Right renal pelvis (tissue), 4 donors: ENCODE data around the gene TMEM151B. TPM values are rescaled to one million over a fixed set of nuclear protein-coding genes. Genes with fewer than 3 reads are reported as not detected.

Experiments used
- DNase-seq, 4 donors: peaks; one replicate each; pipeline ENCODE4 v3.0.0-alpha.2; 2013; ENCODE audit warnings: low read depth in 4 of 4, low spot score in 3 of 4, missing footprints in 1 of 4
- polyA plus RNA-seq, 4 donors: library from polyadenylated mRNA; unstranded; fragments of 120-200 nt; gene quantifications; one replicate each; pipeline ENCODE4 v1.2.1, GENCODE V29; 2013; ENCODE audit not compliant: insufficient read length in 4 of 4

The TMEM151B gene
- polyA plus RNA-seq, 4 donors: 0.42 to 0.84 (median 0.64) TPM

DNA sequence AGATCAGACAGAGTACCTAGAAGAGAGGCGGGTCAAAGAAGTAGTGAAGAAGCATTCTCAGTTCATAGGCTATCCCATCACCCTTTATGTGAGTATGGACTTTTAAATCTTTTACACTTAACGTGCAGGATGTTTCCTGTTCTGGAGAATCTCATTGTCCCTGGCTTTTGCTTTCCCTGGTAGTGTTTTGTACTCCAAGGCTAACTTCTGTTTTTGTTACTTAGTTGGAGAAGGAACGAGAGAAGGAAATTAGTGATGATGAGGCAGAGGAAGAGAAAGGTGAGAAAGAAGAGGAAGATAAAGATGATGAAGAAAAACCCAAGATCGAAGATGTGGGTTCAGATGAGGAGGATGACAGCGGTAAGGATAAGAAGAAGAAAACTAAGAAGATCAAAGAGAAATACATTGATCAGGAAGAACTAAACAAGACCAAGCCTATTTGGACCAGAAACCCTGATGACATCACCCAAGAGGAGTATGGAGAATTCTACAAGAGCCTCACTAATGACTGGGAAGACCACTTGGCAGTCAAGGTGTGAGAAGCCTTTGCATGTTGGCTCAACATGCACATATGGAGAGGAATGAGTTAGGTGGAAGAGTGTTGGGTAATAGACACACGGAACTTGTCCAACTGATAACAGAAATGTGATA lies 20.1 kb upstream of the TMEM151B start:
- no peak for DNase-seq

DNA sequence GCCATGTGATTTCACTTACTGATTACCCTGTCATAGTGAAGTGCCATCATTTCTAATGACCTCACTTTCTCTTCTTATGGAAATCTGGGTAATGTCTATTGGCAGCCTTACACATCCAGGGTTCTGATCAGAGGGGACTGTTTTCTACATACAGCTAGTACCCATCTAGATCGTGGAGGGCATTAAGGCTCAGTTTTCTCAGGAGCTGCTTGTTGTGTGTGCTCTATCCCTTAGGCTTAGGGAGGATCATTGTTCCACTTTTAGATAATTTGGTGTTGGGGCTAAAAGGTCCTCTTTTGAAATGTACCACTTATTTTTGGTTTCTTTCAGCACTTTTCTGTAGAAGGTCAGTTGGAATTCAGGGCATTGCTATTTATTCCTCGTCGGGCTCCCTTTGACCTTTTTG lies 19.5 kb upstream of the TMEM151B start:
- no peak for DNase-seq

DNA sequence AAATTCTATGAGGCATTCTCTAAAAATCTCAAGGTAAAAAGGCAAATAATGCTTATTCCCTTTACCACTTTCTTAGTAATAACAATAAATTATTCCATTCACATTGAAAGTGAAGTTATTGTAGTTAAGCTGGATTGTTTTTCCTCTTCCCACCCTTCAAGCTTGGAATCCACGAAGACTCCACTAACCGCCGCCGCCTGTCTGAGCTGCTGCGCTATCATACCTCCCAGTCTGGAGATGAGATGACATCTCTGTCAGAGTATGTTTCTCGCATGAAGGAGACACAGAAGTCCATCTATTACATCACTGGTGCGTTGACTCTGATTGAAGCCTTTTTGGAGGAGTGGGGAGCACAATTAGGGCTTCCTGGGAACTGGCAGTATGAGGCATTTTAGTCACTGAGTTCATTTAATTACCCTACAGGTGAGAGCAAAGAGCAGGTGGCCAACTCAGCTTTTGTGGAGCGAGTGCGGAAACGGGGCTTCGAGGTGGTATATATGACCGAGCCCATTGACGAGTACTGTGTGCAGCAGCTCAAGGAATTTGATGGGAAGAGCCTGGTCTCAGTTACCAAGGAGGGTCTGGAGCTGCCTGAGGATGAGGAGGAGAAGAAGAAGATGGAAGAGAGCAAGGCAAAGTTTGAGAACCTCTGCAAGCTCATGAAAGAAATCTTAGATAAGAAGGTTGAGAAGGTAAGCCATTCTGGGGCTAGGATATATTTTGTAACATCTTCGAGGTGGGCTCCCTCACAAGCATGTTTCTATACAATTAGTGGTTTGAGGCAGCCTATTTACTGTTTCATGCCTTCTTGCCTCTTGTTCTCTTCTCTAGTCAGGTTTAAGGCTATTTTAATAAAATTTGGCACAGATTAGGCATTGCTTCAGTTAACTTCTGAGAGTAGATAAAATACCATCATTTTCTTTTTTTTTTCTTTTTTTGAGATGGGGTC lies 18.4 kb upstream of the TMEM151B start:
- DNase-seq: no peak

DNA sequence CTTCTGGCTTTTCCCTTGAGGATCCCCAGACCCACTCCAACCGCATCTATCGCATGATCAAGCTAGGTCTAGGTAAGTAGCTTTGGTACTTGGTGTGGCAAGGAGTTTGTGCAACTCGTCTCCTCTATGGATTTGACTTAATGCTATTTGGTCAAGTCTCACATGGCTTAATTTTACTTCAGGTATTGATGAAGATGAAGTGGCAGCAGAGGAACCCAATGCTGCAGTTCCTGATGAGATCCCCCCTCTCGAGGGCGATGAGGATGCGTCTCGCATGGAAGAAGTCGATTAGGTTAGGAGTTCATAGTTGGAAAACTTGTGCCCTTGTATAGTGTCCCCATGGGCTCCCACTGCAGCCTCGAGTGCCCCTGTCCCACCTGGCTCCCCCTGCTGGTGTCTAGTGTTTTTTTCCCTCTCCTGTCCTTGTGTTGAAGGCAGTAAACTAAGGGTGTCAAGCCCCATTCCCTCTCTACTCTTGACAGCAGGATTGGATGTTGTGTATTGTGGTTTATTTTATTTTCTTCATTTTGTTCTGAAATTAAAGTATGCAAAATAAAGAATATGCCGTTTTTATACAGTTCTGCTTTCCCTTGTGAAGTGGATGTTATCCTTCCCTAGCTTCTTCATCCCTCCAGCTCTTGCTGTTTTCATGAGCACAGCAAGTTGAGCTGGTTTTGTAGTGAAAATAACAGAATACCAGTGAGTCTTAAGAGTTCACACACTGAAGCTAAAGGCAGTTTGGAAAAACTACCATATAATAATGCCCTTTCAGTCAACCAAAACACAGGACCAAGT lies 16.7 kb upstream of the TMEM151B start:
- no peak for DNase-seq

DNA sequence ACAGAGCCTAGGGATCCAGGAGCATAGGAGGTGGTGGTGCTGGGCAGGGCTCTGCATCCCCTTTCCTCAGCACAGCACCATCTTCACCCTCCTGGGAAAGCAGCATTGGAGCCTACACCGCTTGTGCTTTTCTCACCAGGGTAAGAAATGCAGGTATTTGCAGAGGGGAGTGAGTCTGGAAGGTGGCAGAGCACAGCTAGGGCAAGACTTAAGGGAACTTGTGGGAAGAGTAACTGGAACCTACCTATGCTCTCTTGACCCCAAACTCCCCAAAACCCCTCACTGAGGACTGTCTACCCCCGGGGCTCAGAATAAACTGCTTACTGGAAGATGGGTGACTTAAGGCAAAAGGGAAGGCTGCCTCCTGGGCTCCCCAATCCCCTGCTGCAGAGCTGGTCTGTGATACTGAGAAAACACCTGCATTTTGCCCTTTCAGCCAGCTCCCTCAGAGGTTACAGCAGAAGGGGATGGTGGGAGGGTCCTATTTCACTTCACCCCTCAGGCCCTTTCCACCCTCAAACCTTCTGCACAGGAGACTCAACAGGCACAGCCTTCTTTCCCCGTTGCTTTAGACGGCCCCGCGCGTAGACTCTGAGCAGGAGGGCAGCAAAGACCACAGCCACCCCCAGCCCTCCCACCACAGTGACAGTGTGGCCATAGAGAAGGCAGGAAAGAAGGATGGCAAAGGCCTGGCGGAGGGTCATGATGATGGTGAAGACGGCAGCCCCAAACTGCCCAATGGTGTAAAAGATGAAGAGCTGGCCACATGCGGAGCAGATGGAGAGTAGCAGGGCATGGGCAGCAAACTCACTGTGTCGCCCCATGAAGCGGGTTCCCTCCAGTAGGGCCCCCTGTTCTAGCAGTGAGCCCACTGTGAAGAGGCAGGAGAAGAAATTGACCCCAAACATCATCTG lies 15.8 kb upstream of the TMEM151B start:
- no peak for DNase-seq

DNA sequence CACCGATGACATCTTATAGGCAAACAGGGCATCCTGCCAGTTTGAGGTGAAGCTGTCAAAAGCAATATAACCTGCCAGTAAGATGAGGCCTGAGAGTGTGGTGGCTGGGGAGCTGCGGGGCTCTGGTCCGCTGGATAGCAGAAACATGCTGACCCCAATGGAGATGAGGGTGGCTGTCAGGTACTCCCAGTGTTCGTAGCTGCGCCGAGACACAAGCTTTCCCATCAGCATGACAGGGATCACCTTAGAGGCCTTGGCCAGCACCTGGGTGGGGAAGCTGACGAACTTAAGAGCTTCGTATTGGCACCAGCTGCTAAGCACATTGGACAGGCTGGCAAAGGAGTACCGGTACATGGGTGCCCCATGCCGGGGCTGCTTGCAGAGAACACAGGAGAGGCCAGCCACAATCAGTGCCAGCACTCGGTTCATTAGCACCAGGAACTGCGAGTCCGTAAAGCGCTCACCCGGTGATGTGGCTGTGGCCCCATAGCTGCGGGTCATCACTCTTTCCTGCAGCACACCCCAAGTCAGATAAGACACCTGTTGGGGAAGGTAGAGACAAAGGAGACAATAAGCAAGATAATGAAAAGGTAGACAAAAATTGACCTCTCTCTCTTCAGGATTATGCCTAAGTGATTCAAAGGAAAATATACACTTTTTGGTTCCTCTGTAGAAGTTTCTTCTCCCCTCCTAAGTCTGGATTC lies 15.0 kb upstream of the TMEM151B start:
- no peak for DNase-seq

DNA sequence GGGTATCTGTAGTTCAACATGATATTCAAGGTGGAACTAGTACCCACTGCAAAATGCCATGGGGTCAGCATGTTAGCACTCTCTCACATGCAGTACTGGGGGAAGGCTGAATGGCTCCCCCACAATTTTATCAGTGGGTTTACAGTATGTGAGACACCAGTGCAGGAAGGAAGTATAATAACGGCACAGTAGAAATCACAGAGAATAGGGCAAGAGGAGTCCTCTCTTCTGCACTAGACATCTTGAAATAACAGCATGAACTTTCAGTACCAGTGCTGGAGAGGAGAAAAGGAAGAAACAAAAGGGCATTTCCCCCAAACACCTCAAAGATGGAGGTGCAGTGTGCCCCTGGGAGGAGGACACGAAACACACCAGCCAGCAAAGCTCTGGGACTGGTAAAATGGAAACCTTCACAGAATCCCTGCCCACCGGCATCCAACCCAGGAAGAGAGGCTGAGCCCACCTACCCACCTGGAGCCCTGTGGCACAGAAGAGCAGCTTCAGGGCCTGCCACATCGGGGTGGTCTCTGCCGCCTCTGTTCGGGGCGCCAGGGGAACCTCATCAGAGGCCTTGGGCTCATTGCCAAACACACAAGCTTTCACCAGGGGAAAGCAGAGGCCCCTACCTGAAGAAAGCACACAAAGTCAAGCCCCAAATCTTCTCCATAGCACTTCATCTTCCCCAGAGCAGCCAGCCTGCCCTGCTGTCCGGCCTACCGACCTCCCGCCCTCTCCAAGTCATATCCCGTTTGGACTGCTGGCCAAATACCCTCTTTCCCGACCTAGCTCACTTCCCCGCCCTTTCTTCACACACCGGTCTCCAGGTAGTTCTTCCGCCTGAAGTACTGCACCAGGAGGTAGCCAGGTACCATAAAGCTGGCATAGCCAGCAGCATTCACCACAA lies 14.1 kb upstream of the TMEM151B start:
- no peak for DNase-seq

DNA sequence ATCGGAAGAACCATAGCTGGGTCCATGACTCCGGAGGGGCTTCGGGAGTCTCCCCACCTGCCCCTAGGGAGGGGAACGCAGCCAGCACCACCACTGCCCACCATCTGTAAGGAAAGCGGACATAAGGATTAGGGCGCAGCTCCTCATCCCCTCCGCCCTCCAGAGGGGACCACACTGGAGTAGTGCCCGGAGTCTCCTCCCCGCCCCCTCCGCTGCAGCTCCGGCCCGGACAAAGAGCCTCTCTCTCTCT lies 13.6 kb upstream of the TMEM151B start:
- no peak for DNase-seq

DNA sequence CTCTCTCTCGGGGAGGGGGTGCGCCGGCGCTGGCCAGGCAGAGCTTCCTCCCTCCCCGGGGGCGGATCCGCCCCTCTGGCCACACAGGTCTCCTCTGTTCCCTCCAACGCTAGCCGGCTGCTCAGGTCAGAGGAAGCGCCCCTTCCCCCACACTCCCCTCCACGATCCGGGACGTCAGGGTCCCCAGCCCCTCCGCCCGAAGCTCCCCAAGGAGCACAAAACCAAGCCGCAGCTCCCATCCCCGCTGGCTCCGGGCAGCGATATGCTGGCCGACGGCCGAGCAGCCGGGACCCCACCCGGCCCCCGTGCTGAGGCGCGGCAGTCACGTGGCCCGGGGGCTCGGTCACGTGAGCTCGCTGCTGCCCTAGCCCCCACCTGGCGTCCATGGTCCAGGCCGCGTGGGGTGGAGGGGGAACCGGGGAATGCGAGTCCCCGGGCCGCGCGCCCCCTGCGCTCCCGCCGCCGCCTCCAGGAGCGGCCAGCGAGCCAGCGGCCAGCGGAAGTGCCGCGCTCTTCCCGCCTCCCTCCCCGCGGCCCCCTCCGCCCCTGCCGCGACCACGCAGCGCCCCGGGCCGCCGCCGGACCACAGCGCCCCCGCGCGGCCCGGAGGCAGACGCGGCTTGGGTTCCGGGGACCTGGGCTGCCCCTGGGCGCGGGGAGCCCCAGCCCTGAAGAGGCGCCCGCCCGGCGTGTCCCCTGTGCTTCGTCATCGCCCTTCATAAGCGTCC lies 13.1 kb upstream of the TMEM151B start, which contains the start of gene SLC35B2:
Gene SLC35B2 (minus strand): TSS at position 504 of the 728 bp plus-strand sequence. CDS start 118 bp downstream, at position 386.
- no peak for DNase-seq

DNA sequence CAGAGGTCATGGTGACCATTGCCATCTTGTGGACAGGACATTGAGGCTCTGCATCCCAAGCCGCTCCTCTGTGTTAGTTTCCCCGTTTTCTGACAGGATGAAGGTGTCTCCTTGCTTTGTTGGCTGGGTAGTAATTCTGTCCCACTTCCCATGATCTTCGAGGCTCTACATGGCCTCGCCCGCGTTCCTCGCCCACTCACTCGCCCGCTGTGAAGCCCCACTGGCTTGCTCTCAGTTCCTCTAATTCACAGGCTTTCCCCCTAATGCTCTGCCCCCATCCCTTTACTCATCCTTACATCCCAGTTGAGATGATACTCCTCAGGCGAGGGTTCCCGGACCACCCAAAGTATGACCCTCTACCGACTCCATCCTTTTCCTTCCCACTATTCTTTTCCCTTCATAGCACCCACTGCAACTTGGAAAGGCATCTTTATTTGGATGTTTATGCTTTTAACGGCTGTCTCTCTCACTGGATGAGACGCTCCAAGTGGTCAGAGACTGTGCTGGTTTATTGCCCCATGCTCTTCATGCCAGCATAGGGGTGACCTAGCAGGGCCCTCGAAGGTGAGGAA lies 12.4 kb upstream of the TMEM151B start:
- DNase-seq: no peak

DNA sequence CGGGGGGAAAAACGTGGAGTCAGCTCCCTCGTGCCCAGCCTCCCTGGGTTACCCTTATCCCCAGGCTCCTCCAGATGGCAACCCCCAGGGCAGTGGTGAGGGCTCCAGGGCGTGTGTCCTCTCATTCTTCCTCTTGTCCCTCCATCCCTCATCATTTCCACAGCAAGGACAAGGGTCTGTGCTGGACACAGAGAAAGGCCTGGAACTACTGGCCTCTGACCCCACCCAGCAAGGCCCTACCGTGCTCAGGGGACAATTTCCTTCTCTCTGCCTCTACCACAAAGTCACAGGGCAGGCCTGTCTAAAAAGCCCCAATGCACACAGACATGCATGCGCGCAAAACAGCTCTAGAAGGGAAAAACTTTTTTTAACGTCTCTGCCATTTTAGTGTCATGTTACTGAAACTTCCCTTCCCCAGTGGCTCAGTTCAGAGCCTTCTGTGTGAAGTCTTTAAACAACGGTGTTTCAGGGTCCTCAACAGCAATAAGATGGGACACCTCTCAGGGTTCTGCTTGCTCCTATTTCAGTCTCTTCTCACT lies 11.9 kb upstream of the TMEM151B start:
- no peak for DNase-seq

DNA sequence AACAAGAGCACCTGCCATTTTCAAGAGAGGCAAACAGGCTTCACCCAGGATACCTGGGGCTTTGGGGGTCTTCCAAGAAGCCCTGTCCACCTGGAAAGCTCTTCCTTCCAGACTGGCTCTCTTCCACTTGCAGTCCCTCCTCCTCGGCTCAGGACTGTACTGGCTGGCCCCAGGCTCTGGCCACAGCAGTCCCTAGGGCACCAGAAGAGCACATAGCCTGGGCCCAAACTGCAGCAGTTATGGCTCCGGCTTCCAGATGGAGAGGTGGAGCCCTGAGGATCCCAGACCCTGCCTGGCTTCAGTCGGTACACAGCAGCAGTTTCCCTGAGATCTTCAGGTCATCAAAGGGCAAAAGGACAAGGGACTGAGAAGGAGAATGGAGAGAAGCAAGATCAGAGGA lies 11.3 kb upstream of the TMEM151B start:
- no peak for DNase-seq

DNA sequence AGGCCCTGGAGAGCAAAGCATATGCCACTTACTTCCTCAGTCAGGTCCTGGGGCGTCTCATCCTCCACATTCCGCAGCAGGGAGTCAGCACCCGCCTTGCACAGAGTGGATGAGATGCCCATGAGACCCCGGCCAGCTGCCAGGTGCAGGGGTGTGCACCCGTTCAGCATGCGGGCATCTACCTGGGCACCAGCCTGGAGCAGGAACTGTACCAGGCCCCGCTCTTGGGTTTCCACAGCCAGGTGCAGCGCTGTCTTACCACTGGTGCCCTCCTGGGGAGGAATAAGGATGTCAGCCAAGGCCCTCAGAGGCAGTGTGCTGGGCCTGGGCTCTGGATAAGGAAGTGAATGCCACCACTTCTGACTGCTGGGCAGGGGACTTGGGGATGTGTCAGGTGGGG lies 10.2 kb upstream of the TMEM151B start:
- DNase-seq: no peak

DNA sequence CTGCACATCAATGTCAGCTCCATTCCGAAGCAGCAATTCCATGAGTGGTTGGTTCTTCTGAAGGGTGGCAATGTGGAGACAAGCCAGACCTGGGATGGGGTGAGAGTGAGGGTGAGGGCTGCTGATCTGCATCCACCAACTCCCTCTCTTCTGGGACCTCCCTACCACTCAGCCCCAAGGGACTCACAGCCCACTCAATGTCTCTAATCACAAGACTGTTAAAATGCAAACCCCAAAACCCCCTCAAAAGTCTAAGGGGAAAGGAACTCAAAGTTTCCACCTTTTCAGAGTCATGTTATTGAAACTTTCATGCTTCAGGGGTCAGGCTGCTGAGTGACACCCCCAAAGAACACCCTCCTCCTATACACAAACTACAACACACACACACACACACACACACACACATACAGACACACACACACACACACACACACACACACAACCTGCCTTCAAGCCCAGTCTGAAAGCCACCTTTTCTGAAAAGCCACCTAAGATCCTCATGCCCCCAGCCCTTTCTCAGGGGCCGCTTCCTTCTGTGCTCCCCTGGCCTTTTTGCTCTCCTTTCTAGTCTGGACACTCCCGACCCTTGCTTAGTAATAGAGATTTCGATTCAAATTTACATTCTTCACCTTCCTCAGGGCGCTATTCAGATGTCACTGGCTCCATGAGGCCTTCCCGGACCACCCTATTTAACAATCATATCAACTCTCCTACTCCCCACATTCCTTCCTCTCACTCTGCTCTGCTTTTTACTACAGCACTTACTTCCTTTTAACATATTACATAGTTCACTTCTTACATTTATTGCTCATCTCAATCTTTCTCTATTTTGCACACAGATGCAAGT lies 9.6 kb upstream of the TMEM151B start:
- DNase-seq: no peak

DNA sequence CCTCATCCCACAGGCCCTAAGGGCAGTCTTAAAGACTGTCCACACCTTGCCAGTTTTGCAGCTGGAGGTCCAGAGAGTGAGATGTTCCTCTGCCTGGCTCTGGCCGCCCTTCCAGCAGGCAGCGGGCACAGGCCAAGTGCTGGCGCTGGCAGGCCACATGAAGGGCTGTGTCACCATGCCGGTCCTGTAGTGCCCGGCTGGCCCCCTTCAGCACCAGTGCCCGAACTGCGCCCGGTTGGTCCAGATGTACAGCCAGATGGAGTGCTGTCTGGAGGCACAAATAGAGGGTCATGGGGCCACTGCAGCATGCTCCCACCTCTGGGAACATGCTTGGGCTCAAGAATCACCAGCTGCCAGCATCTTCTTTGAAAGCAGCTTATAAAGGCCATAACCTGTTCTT lies 8.7 kb upstream of the TMEM151B start:
- no peak for DNase-seq
